Ishikawa (cell line): ENCODE measurements around the gene PLK2.

Experiments used
- CEBPB ChIP-seq: IDR thresholded peaks from 2 replicates; pipeline ENCODE4 v1.6.1; 2012
- CREB1 ChIP-seq: IDR thresholded peaks from 2 replicates; pipeline ENCODE4 v1.6.1; 2012; ENCODE audit warnings: low read depth
- EGR1 ChIP-seq: IDR thresholded peaks from 2 replicates; pipeline ENCODE4 v1.6.1; 2012
- EP300 ChIP-seq: IDR thresholded peaks from 2 replicates; pipeline ENCODE4 v1.6.1; 2012; ENCODE audit warnings: borderline replicate concordance
- FOXM1 ChIP-seq: IDR thresholded peaks from 2 replicates; pipeline ENCODE4 v1.6.1; 2012; ENCODE audit warnings: low read depth, borderline replicate concordance
- NFIC ChIP-seq: IDR thresholded peaks from 2 replicates; pipeline ENCODE4 v1.6.1; 2012
- RAD21 ChIP-seq: IDR thresholded peaks from 2 replicates; pipeline ENCODE4 v1.6.1; 2012; ENCODE audit warnings: low read depth
- TAF1 ChIP-seq: IDR thresholded peaks from 2 replicates; pipeline ENCODE4 v1.6.1; 2012; ENCODE audit warnings: low read depth, mild to moderate bottlenecking
- TCF12 ChIP-seq: IDR thresholded peaks from 2 replicates; pipeline ENCODE4 v1.6.1; 2012; ENCODE audit warnings: low read depth
- TEAD4 ChIP-seq: IDR thresholded peaks from 2 replicates; pipeline ENCODE4 v1.6.1; 2012
- YY1 ChIP-seq: IDR thresholded peaks from 2 replicates; pipeline ENCODE4 v1.6.1; 2012; ENCODE audit warnings: low read depth
- ZBTB7A ChIP-seq: IDR thresholded peaks from 2 replicates; pipeline ENCODE4 v1.6.1; 2012; ENCODE audit warnings: low read depth
- TF ChIP-seq, protein P1 (sequence below): IDR thresholded peaks from 2 replicates; pipeline ENCODE4 v1.6.1; 2012; ENCODE audit warnings: low read depth, mild to moderate bottlenecking
- TF ChIP-seq, protein P2 (sequence below): IDR thresholded peaks from 2 replicates; pipeline ENCODE4 v1.6.1; 2012
- TF ChIP-seq, protein P3 (sequence below): IDR thresholded peaks from 2 replicates; pipeline ENCODE4 v1.6.1; 2012

PLK2 gene

DNA sequence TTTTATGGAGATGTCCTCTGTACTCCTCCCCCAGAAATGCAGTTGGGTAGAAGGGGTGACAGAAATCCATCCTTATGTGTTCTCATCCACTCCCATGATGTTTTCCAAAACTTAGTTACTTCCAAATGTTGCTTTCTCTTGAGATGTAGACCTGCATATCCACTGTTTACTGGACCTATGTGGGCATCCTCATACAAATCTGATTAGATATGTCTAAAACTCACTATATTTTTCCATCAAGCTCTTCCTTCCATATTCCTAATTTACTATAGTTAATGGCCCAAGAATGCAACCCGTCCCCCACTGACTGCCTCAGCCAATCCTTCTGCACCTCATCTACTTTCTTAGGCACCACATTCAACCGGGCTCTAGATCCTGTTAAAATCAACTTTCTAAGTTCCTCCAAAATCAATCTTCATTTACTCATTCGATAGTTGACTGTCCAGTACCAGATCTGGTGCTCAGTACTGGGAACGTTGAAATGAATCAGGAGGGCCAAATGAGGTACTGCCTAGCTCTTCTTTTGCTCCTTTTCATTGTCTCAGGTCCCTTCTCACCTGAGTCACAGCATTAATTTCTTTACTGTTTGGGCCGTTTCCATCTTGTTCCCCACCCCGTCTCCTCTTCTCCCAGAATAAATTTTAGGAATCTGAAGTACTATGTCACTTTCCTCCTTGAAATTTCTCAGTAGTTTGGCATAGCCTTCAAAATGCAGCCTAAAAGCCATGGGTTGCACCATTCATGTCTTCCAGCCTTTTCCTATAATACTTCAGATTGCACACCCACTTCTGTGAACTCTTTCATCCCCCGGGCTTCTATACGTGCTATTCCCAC lies 7.9 kb downstream of the PLK2 start:
- TF ChIP-seq, protein P1, sequence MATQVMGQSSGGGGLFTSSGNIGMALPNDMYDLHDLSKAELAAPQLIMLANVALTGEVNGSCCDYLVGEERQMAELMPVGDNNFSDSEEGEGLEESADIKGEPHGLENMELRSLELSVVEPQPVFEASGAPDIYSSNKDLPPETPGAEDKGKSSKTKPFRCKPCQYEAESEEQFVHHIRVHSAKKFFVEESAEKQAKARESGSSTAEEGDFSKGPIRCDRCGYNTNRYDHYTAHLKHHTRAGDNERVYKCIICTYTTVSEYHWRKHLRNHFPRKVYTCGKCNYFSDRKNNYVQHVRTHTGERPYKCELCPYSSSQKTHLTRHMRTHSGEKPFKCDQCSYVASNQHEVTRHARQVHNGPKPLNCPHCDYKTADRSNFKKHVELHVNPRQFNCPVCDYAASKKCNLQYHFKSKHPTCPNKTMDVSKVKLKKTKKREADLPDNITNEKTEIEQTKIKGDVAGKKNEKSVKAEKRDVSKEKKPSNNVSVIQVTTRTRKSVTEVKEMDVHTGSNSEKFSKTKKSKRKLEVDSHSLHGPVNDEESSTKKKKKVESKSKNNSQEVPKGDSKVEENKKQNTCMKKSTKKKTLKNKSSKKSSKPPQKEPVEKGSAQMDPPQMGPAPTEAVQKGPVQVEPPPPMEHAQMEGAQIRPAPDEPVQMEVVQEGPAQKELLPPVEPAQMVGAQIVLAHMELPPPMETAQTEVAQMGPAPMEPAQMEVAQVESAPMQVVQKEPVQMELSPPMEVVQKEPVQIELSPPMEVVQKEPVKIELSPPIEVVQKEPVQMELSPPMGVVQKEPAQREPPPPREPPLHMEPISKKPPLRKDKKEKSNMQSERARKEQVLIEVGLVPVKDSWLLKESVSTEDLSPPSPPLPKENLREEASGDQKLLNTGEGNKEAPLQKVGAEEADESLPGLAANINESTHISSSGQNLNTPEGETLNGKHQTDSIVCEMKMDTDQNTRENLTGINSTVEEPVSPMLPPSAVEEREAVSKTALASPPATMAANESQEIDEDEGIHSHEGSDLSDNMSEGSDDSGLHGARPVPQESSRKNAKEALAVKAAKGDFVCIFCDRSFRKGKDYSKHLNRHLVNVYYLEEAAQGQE: no peak
- TF ChIP-seq EGR1 (no peak), NFIC (no peak), TCF12 (no peak), TEAD4 (no peak), CEBPB (no peak), EP300 (no peak), CREB1 (no peak), ZBTB7A (no peak), RAD21 (no peak)
- TF ChIP-seq, protein P2, sequence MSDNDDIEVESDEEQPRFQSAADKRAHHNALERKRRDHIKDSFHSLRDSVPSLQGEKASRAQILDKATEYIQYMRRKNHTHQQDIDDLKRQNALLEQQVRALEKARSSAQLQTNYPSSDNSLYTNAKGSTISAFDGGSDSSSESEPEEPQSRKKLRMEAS: no peak

DNA sequence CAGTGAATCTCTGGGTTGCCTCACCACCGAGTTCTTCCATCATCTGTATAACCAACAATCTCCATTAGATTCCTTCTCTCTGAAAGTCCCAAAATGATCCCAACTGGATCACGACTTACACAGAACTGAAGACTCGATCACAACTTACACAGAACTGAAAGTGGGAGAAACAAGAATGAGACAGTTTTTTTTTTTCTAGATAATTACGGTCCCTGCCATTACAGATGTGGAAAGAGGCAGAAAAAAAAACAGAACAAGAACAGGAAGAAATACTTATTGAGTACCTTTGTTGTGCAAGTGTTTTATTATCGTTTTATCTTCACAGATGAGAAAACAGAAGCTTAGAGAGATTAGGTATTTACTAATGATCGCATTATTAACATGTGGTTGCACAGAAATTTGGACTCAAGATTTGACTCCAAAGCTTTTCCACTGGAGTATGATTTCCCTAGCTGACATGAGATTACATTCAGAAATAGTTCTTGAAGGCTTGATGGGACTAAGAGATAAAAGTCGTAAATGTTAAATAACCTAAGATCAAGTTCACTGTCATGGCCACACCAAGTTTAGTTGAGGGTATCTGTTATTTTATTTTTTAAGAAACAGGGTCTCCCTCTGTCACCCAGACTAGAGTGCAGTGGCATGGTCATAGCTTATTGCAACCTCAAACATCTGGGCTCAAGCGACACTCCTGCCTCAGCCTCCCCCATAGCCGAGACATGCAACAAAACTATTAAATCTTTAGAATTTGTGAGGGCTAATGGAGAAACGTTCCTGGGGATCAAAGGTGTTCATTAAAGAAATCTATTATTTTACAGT lies 8.9 kb downstream of the PLK2 start:
- no peak for TF ChIP-seq TEAD4
- no peak for TF ChIP-seq CREB1
- no peak for TF ChIP-seq YY1
- TF ChIP-seq EP300: no peak
- TF ChIP-seq, protein P3, sequence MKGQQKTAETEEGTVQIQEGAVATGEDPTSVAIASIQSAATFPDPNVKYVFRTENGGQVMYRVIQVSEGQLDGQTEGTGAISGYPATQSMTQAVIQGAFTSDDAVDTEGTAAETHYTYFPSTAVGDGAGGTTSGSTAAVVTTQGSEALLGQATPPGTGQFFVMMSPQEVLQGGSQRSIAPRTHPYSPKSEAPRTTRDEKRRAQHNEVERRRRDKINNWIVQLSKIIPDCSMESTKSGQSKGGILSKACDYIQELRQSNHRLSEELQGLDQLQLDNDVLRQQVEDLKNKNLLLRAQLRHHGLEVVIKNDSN: no peak
- TF ChIP-seq CEBPB: no peak
- TF ChIP-seq ZBTB7A: no peak
- TF ChIP-seq RAD21: no peak
- TF ChIP-seq EGR1: no peak
- no peak for TF ChIP-seq TAF1
- TF ChIP-seq FOXM1: no peak
- no peak for TF ChIP-seq TCF12
- TF ChIP-seq NFIC: no peak
- TF ChIP-seq, protein P2: no peak
- TF ChIP-seq, protein P1: no peak

DNA sequence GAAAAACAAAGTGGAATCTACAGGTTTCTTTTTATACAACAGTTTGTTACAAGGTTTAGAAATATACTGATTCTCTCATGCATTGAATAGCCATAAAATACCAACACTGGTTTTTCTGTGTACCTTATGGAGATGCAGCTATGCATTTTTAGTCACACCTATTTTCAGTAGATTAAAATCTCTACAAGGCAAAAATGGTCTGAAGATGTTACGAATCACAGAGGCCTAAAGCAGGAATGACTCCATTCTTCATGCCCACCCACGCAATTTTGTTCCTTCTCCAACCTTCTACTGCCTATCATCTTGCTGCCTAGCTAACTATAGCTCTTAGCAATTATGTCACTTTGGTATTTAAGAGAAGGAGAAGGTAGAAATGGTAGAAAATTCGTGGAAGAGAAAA lies 9.9 kb downstream of the PLK2 start:
- TF ChIP-seq CEBPB: no peak
- no peak for TF ChIP-seq TEAD4
- TF ChIP-seq CREB1: no peak
- no peak for TF ChIP-seq FOXM1
- no peak for TF ChIP-seq TAF1
- TF ChIP-seq EGR1: no peak
- TF ChIP-seq EP300: no peak
- no peak for TF ChIP-seq YY1
- no peak for TF ChIP-seq RAD21
- TF ChIP-seq TCF12: no peak
- TF ChIP-seq, protein P2: no peak

DNA sequence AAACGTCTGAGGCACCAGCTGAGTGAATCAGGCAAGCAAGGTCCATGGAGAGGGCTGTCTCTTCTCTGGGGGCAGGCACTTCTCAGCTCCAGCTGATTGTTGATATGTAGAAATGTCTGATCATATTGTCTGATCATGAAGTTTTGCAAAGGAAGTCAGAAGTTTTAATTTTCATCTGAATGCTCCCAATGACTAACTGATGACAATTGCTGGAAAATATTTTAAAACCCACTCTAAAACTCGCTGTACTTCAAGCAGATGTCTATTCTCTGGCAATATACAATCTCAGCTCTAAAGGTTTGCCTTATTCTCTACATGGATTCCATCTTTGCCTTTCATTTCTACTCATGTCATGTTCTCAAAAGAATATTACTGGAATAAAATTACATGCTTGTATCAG lies 12.7 kb downstream of the PLK2 start:
- TF ChIP-seq TAF1: no peak
- TF ChIP-seq, protein P3: no peak
- no peak for TF ChIP-seq TCF12

DNA sequence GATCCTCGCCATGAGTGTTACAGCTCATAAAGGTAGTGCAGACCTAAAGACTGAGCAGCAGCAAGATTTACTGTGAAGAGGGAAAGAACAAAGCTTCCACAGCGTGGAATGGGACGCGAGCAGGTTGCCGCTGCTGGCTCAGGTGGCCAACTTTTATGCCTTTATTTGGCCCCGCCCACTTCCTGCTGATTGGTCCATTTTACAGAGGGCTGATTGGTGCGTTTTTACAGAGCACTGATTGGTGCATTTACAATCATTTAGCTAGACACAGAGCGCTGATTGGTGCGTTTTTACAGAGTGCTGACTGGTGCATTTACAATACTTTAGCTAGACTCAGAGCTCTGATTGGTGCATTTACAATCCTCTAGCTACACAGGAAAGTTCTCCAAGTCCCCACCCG lies 13.9 kb downstream of the PLK2 start:
- TF ChIP-seq EP300: no peak
- no peak for TF ChIP-seq RAD21
- TF ChIP-seq, protein P1: no peak
- no peak for TF ChIP-seq CREB1
- no peak for TF ChIP-seq ZBTB7A
- no peak for TF ChIP-seq TEAD4
- no peak for TF ChIP-seq EGR1
- TF ChIP-seq CEBPB: no peak
- TF ChIP-seq YY1: no peak
- no peak for TF ChIP-seq NFIC
- TF ChIP-seq, protein P2: no peak
- TF ChIP-seq TCF12: no peak
